NCI-H2171 (cell line): ENCODE data around the gene HMGXB4.
A peak's percentile ranks its signal among the peaks of the same experiment; 100 is the strongest.

ENCODE experiments used
- DNase-seq: peaks from one replicate; lab custom pipeline; 2025; lab: John Stamatoyannopoulos, UW

HMGXB4 gene

DNA sequence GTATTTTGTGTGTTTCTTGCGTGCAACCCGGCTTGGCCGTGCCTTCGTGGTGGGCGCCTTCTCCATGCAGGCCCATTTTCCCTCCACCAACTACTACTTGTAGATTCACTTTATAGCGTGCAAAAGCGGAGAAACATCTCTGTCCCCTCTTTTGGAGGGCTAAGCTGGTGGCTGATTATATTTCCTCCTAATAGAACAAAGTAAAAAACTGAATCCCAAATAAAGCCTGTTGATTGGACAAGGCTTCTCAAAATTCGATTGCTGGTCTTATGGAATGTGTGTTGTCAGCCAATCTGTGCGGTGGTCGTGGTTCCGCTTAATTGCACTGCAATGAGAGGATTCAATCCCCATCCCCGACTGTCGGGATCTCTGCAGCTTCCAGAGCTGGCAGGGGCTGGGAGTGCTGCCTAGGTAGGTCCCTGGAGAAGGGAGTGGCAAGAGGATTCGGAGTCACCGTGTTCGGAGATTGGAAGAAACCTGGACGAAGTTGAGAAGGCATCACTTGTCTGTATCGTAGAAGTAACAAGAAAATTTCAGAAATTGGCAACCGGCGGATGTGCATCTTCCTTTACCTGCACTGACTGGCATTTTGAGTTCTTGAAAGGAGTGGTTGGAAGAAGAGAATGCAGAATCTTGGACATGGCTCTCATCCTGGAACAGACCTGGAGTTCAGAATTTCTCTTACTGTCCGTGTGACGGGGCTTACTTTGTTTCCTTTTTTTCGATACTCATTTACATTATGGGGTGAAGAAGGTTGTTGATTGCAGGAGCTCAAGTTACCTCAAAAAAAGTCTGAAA, 1.1 kb downstream of the HMGXB4 start:
- DNase-seq, result peak; percentile 19

DNA sequence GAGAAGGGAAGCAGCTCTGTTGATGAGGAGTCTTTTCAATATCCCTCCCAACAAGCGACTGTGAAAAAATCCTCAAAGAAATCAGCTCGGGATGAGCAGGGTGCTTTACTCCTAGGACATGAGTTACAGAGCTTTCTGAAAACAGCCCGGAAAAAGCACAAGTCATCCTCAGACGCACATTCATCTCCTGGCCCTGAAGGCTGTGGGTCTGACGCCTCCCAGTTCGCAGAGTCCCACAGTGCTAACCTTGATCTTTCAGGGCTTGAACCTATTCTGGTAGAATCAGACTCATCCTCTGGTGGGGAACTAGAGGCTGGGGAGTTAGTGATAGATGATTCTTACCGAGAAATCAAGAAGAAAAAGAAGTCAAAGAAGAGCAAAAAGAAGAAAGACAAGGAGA, 7.7 kb downstream of the HMGXB4 start:
- DNase-seq, result no peak

- DNase-seq, result no peak
Measured at GRCh38 chr22:35266277-35266676, 9.0 kb downstream of the HMGXB4 start.

DNA sequence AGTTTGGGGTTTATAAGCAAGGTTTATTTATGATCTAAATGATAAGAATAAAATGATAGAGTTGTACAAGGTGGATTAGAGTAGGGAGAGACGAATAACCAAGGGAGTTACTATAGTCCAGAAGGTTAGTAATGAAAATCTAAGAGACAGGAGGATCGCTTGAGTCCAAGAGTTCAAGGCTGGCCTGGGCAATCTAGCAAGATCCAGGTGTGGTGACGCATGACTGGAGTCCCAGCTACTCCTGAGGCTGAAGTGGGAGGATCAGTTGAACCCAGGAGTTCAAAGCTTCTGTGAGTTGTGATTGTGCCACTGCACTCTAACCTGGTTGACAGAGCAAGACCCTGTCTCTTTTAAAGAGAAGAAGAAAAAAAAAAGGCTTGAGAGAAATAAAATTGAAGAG, 12.3 kb downstream of the HMGXB4 start:
- DNase-seq, result no peak

DNA sequence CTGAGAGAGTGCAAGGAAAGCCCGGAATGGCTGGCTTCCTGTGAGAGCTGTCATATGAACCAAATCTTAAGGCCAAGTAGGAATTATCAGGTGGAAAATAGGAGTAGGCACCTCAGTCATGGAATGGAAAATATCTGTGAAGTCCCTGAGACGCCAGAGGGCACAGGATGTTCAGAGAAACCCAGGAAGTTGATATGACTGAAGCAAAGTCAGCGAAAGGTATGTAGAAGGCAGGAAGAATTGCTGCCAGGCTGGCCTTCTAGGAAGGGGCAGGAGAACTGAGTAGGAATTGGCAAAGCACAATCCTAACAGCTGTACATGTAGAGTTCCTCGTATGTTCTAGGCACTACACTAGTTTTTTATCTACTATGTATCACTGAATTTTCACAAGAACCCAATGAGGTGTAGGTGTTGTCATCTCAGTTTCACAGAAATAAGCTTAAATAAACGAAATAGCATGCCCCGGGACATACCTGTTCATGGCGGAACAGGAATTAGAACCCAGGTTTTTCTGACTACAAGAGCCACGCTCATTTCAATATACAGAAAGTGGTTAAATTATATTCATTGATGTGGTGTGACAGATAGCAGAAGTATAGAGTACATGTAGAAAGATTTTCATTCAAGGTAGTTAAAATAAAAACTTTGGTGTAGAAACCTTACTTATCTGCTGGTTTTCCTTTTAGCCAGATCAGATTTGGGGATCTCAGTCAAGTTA, 17.0 kb downstream of the HMGXB4 start:
- no peak for DNase-seq

DNA sequence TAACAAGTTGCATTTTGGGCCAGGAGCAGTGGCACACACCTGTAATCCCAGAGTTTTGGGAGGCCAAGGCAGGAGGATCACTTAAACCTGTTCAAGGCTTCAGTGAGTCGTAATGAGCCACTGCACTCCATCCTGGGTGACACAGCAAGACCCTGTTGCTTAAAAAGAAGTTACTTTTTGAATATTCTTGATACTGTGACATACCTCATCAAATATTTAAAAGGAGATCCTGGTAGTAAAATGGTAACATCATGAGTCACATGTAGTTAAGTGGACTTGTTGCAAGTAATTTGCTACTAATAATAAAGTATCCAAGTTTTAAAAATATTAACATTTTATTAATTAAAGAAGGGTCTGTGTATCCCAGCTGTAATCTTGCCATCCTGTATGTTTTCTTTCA, 18.3 kb downstream of the HMGXB4 start:
- DNase-seq, result no peak

DNA sequence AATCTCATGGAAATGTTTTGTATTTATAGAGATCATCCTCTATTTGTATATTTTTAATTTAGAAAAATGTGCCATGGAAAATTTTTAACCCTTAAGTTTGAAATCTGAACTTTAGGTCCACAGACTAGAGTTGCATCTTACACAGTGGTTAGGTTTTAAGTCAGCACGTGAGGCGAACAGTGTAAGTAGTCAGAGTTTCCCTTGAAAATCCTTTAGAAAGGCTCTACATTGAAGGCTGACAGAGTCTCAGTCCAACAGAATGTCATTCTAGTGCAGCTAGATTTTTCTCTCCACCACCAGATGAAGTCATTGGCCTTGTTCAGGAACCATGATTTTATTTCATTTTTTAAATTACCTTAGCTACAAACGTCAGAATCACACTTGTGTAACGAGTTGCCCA, 18.7 kb downstream of the HMGXB4 start:
- no peak for DNase-seq

DNA sequence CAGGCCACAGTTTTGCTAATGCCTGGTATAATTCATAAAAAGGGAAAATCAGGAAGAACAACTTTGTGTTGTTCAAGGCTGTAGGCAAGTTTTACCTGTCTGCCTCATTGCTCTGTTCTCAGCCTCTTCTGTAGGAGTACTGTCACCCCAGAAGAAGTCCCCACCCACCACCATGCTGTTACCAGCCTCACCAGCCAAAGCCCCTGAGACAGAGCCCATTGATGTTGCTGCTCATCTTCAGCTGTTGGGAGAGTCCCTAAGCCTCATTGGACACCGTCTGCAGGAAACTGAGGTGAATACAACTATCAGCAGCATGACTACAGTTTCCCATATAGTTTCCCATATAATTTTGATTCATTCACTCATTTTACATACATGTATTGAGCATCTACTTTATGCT, 30.8 kb downstream of the HMGXB4 start:
- DNase-seq, result no peak

- DNase-seq, result no peak
Measured at GRCh38 chr22:35292786-35293185, 35.5 kb downstream of the HMGXB4 start.

DNA sequence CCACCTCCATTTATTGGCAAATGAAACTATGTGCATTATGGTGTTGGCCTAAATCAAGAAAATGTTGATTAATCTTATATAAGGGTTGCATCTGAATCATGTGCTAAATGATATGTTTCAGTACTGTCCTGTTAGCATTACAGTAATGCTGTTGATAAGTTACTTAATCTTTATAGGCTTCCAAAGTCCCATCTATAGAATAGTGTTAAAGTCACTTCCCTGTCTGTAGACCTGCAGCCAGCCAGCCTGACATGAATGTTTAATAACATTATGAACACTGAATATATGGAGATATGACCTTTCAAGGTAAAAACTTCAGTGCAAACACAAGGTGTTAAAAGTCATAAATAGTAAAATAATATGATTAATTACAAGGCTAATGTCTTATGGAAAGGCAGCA, 38.8 kb downstream of the HMGXB4 start:
- no peak for DNase-seq

- no peak for DNase-seq
Measured at GRCh38 chr22:35299217-35299672, 42.0 kb downstream of the HMGXB4 start.

- DNase-seq, result peak; percentile 96
Measured at GRCh38 chr22:35299673-35300499, 42.6 kb downstream of the HMGXB4 start, which contains the start of gene TOM1. Gene TOM1 (plus strand): TSS chr22:35299894. CDS start chr22:35299929, 35 bp downstream.

- DNase-seq, result no peak
Measured at GRCh38 chr22:35301372-35301874, 44.1 kb downstream of the HMGXB4 start.

DNA sequence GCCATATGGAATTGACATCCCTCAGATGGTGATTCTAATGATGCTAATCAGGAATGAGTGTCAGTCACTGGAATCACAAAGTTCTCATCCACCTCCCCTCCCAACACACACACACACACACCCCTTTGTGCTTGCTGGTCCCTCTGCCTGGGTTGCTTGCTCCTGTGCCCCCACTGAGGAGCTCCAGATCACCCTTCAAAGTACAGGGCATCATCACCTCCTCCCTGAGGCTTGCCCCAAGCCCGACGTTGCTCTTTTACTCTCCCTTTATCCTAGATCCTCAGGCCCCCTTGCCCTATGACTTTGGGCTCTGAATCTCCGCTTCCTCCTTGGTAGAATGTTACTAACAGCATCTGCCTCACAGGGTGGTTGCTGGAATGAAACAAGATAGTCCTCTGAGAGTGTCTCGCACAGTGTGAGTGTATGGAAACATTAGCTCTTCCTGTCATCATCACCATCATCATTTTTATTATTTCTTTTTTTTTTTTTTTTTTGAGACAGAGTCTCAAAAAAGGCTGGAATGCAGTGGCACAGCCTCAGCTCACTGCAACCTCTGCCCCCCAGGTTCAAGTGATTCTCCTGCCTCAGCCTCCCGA, 45.8 kb downstream of the HMGXB4 start:
- no peak for DNase-seq

DNA sequence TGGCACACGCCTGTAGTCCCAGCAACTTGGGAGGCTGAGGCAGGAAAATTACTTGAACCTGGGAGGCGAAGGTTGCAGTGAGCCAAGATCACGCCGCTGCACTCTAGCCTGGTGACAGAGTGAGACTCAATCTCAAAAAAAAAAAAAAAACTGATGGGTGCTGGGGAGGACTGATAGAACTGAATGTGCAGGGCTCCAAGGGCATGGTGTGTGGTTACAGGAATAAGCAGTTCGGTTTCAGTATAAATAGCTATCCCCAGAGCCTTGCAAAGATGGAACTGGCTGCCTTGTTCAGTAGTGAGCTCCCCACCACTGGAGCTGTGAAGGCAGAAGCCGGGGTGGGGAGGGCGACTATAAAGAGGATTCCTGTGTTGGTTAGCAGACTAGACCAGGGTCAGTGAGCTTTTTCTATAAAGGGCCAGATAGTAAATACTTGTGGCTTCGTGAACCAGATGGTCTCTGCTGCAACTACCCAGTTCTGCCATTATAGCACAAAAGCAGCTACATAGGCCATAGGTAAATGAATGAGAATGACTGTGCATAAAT, 48.3 kb downstream of the HMGXB4 start:
- DNase-seq, result no peak

GRCh38 chr22:35306350-35306967, 49.2 kb downstream of the HMGXB4 start:
- DNase-seq, result no peak

- DNase-seq, result no peak
Measured at GRCh38 chr22:35307372-35307771, 50.1 kb downstream of the HMGXB4 start.

- no peak for DNase-seq
Measured at GRCh38 chr22:35307892-35308291, 50.6 kb downstream of the HMGXB4 start.

GRCh38 chr22:35308480-35309021, 51.3 kb downstream of the HMGXB4 start:
- no peak for DNase-seq
